Activated B cell treated with CpG ODN at 0.5 μM for 24 hours (primary cell): Measurements from ENCODE around the gene TMEM132D. TPM values are rescaled to one million over a fixed set of nuclear protein-coding genes. Genes with fewer than 3 reads are reported as not detected.

ENCODE experiments used
- ATAC-seq: fragments of 200-7000 bp; cut with Tn5 transposase; one replicate; pipeline ENCODE4 v1.10.0; 2021; ENCODE audit warnings: low read depth, mild to moderate bottlenecking, moderate library complexity
- CTCF ChIA-PET: fragments of 350-600 bp; sonication (Branson Sonifier 250); formaldehyde crosslinking; loops from one replicate; lab custom pipeline; 2021; ENCODE audit warnings: antibody characterized with exemption; lab: Charles Lee
- POLR2A ChIA-PET: fragments of 350-600 bp; sonication (Branson Sonifier 250); formaldehyde crosslinking; loops from one replicate; lab custom pipeline; 2021; ENCODE audit warnings: antibody characterized with exemption; lab: Charles Lee
- DNase-seq: peaks from one replicate; pipeline ENCODE4 v3.0.0; 2022
- H3K27ac Mint-ChIP-seq: one replicate; pipeline ENCODE4 v1.8.0; 2020; ENCODE audit warnings: mixed read lengths
- H3K27me3 Mint-ChIP-seq: one replicate; pipeline ENCODE4 v1.8.0; 2021; ENCODE audit warnings: mixed read lengths
- H3K36me3 Mint-ChIP-seq: one replicate; pipeline ENCODE4 v1.8.0; 2021; ENCODE audit warnings: low read depth, mixed read lengths
- H3K4me1 Mint-ChIP-seq: one replicate; pipeline ENCODE4 v1.8.0; 2021; ENCODE audit warnings: mixed read lengths
- H3K4me3 Mint-ChIP-seq: one replicate; pipeline ENCODE4 v1.8.0; 2020; ENCODE audit warnings: mild to moderate bottlenecking, mixed read lengths
- H3K9me3 Mint-ChIP-seq: one replicate; pipeline ENCODE4 v1.8.0; 2020; ENCODE audit warnings: mixed read lengths
- intact Hi-C: fragments of 100-400 bp; cut with micrococcal nuclease; formaldehyde crosslinking; loops from one replicate; pipeline ENCODE4 v1.15.1; 2024
- total RNA-seq: library from RNA; stranded (reverse); gene quantifications from 2 replicates; pipeline ENCODE4 v1.2.3, GENCODE V29; 2022
- TF ChIP-seq, protein P1 (sequence below): fragments of 200-600 bp; IDR thresholded peaks from one replicate; pipeline ENCODE4 v1.8.0; 2022; ENCODE audit warnings: antibody characterized with exemption, mild to moderate bottlenecking

The TMEM132D gene
- total RNA-seq, 1 donor from 2014 or later = not detected

DNA sequence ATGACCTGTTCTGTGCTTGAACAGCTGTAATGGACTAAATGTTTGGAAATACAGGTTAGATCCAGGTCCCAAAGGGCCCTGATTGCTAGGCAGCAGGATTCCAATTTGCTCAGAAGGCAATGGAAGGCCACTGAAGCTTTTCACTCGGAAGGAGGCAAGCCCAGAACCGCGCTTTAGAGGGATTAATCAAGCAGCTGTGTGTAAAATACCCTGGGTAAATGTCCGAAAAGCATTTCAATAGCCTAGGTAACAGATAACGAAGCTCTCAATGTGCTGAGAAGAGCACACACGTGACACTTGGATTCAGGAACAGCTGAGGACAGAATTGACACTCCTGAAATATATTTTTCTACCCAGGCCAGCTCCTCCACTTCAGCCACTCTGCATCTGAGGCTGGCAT, 436.1 kb downstream of the TMEM132D start:
- Mint-ChIP-seq H3K4me1 (no peaks in the 10 kb centered on the region), H3K36me3 (no peaks in the 10 kb centered on the region), H3K4me3 (no peak overlapping the region), H3K27me3 (no peaks in the 10 kb centered on the region), H3K27ac (no peak overlapping the region), H3K9me3 (peaks cover 3% of the 10 kb centered on the region)
- ATAC-seq (no peak), DNase-seq (no peak)
- TF ChIP-seq, protein P1, sequence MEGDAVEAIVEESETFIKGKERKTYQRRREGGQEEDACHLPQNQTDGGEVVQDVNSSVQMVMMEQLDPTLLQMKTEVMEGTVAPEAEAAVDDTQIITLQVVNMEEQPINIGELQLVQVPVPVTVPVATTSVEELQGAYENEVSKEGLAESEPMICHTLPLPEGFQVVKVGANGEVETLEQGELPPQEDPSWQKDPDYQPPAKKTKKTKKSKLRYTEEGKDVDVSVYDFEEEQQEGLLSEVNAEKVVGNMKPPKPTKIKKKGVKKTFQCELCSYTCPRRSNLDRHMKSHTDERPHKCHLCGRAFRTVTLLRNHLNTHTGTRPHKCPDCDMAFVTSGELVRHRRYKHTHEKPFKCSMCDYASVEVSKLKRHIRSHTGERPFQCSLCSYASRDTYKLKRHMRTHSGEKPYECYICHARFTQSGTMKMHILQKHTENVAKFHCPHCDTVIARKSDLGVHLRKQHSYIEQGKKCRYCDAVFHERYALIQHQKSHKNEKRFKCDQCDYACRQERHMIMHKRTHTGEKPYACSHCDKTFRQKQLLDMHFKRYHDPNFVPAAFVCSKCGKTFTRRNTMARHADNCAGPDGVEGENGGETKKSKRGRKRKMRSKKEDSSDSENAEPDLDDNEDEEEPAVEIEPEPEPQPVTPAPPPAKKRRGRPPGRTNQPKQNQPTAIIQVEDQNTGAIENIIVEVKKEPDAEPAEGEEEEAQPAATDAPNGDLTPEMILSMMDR = no peak
- CTCF ChIA-PET = no interaction called here
- POLR2A ChIA-PET = no interaction called here
- intact Hi-C loops = no loop called here

DNA sequence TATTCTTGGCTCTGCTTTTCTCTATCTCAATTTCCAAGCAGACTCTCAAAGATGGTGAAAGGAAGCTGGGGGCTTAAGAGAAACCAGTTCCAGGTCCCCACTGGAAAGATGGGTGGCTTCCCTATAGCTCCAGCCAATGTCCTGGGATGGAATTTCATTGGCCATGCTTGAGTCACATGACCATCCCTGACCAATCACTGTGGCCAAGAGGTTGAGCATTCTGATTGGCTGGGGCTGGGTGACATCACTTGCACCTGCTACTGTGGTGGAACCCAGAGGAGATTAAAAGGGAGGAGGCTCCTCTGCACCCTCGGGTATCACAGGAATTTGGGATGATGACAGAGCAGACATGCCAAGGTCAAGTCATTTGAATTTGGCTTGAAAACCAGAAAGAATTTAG, 436.5 kb downstream of the TMEM132D start:
- H3K4me3 Mint-ChIP-seq = no peak overlapping the region
- ChIA-PET CTCF (no interaction called here), POLR2A (no interaction called here)
- DNase-seq (no peak), ATAC-seq (no peak)
- intact Hi-C loops = no loop called here
- H3K4me1 Mint-ChIP-seq = no peaks in the 10 kb centered on the region
- TF ChIP-seq, protein P1 = no peak
- H3K27me3 Mint-ChIP-seq = no peaks in the 10 kb centered on the region
- H3K27ac Mint-ChIP-seq = no peak overlapping the region
- H3K9me3 Mint-ChIP-seq = peaks cover 3% of the 10 kb centered on the region
- no peaks in the 10 kb centered on the region for H3K36me3 Mint-ChIP-seq

DNA sequence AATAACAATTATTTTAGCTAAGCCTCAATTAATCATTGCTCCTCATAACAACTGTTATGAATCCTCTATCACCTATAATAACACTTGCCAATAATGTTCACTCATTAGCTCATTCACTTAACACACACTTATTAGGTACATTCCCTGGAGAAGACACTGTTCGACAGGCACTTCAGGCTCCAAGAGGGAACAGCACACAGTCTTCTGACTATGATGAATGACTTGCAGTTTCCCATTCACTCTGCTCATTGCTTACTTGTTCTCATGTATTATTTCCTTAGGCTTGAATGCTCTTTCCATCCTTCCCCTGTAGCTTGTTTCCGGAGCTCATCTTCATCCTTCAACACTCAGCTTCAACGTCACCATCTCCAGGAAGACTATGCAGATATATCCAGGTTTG, 437.3 kb downstream of the TMEM132D start:
- POLR2A ChIA-PET = no interaction called here
- CTCF ChIA-PET = no interaction called here
- DNase-seq (no peak), ATAC-seq (no peak)
- intact Hi-C loops = no loop called here
- Mint-ChIP-seq H3K9me3 (peaks cover 3% of the 10 kb centered on the region), H3K36me3 (no peaks in the 10 kb centered on the region), H3K4me3 (no peak overlapping the region), H3K27ac (no peak overlapping the region), H3K27me3 (no peaks in the 10 kb centered on the region), H3K4me1 (no peaks in the 10 kb centered on the region)
- TF ChIP-seq, protein P1 = no peak

DNA sequence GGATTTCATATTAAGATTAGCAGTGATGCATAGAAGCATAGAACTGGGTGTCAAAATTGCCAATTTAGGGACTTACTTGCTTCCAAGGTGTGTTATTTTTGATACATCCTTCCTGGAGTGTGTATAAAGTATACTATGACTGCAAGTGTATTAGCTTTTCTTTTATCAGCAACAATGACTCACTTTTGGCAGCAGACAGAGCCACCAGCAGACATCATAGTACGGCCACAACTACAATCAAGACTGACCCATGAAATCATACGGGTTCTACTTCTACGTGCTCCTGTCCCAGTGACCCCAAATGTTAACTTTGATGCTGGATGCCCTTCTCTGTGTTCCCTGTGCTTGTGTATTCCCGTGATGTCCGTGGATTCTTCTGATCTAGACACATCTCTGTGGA, 443.9 kb downstream of the TMEM132D start:
- TF ChIP-seq, protein P1 = no peak
- POLR2A ChIA-PET = no interaction called here
- H3K9me3 Mint-ChIP-seq = no peaks in the 10 kb centered on the region
- no peak for DNase-seq
- H3K4me3 Mint-ChIP-seq = no peak overlapping the region
- no peaks in the 10 kb centered on the region for H3K4me1 Mint-ChIP-seq
- H3K27ac Mint-ChIP-seq = no peak overlapping the region
- CTCF ChIA-PET = no interaction called here
- no peak for ATAC-seq
- no peaks in the 10 kb centered on the region for H3K27me3 Mint-ChIP-seq
- intact Hi-C loops = no loop called here
- H3K36me3 Mint-ChIP-seq = no peaks in the 10 kb centered on the region

DNA sequence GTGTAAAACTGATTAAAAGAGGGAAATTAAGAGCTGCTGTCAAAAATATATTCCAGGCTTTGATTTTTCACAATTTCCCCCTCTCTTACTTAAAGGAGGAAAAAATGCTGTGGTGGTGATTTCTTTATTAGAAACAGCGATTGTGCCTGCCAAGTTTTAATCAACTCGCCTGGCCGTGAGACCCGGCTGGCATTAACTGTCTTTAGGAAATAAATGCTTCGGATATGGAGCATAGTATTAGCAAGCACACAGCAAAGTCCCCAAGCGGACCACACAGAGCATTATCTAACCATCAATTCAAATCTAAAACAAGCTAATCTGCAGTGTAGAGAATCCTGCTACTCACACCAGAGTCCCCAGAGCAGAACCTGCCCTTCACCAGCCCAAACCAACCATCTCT, 457.1 kb downstream of the TMEM132D start:
- ATAC-seq (no peak), DNase-seq (no peak)
- Mint-ChIP-seq H3K4me1 (no peaks in the 10 kb centered on the region), H3K9me3 (peaks cover 3% of the 10 kb centered on the region), H3K36me3 (no peaks in the 10 kb centered on the region), H3K4me3 (no peak overlapping the region), H3K27me3 (no peaks in the 10 kb centered on the region), H3K27ac (no peak overlapping the region)
- TF ChIP-seq, protein P1 = no peak
- ChIA-PET CTCF (no interaction called here), POLR2A (no interaction called here)
- intact Hi-C loops = no loop called here
